Activated CD4-positive, alpha-beta T cell treated with anti-CD3 and anti-CD28 coated beads, Interleukin-2, amount 50 U/mL, for 16 hours (primary cell): ENCODE data around the gene FAM187B.
A peak's percentile ranks its signal among the peaks of the same experiment; 100 is the strongest.
"Not testable (repeated sequence)": the region's sequence is repeated elsewhere in the genome, so short reads cannot be mapped to it uniquely, and the experiment has no call there.

Experiments
- DNase-seq: peaks from one replicate; pipeline ENCODE4 v3.0.0-alpha.2; 2020

The FAM187B gene

DNA sequence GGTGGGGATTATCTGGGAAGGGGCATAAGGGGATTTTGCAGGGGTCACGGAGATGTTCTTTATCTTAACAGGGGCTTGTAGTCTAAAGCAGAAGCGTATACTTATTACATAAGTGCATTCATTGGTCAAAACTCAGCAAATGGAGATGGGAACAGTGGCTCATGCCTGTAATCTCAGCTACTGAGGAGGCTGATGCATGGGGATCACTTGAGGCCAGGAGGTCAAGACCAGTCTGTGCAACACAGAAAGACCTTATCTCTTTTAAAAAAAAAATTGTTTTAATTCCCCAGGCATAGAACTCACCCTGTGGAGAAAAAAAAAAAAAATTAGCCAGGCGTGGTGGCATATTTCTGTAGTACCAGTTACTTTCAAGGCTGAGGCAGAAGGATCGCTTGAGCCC lies 18.9 kb downstream of the FAM187B start:
- DNase-seq, result no peak

GRCh38 chr19:35208121-35208520 lies 20.4 kb downstream of the FAM187B start:
- peak; percentile 24 for DNase-seq

- peak; percentile 23 for DNase-seq
Observed at GRCh38 chr19:35207391-35207871, 21.1 kb downstream of the FAM187B start.

DNA sequence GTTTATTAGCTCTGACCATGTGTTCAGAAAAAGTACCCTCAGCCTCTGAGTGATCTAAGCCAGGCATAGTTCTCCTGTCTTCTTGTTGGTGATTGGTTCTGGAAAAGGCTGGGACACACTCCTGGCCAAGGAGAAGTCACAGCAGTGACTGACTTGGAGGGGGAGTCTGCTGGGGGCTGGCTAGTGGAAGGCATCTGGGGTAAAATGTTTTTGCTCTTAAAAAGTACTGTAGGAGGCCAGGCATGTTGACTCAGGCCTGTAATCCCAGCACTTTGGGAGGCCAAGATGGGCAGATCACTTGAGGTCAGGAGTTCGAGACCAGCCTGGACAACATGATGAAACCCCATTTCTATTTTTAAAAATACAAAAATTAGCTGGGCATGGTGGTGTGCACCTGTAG lies 21.7 kb downstream of the FAM187B start:
- DNase-seq, result no peak

GRCh38 chr19:35206379-35206778 lies 22.2 kb downstream of the FAM187B start:
- peak; percentile 77 for DNase-seq

GRCh38 chr19:35205733-35206323 lies 22.7 kb downstream of the FAM187B start:
- no peak for DNase-seq

- DNase-seq, result peak; percentile 14
Observed at GRCh38 chr19:35204799-35205732, 23.5 kb downstream of the FAM187B start.

DNA sequence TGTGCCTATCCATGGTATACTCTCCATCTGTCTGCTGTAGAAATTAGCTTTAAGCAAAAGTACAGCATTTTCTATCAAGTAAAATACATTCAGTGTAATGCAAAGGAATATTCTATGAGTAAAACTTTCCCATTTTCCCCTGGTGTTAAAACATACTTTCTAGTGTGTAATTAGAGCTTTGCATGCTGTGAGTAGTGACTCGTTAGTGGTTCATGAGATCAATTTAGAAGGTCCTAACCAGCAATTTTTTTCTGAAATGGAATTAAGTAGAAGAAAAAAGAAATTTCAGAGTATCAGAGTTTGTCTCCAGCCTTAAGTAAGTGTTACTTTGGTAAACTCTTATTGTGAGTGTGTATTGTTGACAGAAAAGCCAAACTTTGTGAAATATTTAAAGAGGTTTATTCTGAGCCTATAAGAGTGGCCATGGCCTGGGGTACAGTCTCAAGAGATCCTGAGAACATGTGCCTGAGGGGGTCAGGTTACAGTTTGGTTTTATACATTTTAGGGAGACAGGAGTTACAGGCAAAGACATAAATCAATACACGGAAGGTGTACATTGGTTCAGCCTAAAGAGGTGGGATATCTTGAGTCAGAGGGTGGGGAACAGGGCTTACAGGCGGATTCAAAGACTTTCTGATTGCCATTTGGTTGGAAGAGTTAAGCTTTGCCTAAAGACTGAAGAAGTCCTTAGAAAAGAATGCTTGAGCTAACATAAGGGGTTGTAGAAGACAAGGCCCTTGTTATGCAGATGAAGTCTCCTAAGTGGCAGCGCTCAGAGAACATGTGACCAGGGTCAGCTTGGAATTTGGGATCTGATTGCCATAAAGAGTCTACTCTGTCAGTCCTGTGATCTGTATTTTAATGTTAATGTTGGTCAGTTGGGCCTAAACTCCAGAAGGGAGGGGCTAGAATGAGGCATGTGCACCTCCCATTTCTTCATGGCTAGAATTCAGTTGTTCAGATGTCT lies 25.5 kb downstream of the FAM187B start:
- no peak for DNase-seq

DNA sequence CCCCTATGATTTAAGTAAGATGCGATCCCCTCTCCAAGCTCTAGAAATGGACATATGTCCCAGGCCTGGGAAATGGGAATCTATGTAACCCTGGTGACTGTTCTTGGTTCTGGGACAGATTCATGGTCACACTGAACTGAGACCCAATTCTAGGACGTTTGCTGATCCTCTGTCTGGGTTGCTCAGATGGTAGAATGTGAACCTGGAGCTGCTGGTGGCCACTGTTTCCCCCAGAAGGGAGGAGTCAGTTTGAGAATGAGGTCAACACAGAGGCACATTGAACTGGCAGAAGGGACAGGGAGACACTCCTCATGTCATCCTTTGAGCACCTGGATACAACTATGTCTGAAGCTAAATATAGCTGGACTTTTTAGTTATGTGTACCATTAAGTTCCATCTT lies 29.1 kb downstream of the FAM187B start:
- DNase-seq, result no peak

GRCh38 chr19:35196861-35197260 lies 31.7 kb downstream of the FAM187B start:
- DNase-seq, result not testable (repeated sequence)

GRCh38 chr19:35195830-35196229 lies 32.7 kb downstream of the FAM187B start:
- DNase-seq, result no peak

DNA sequence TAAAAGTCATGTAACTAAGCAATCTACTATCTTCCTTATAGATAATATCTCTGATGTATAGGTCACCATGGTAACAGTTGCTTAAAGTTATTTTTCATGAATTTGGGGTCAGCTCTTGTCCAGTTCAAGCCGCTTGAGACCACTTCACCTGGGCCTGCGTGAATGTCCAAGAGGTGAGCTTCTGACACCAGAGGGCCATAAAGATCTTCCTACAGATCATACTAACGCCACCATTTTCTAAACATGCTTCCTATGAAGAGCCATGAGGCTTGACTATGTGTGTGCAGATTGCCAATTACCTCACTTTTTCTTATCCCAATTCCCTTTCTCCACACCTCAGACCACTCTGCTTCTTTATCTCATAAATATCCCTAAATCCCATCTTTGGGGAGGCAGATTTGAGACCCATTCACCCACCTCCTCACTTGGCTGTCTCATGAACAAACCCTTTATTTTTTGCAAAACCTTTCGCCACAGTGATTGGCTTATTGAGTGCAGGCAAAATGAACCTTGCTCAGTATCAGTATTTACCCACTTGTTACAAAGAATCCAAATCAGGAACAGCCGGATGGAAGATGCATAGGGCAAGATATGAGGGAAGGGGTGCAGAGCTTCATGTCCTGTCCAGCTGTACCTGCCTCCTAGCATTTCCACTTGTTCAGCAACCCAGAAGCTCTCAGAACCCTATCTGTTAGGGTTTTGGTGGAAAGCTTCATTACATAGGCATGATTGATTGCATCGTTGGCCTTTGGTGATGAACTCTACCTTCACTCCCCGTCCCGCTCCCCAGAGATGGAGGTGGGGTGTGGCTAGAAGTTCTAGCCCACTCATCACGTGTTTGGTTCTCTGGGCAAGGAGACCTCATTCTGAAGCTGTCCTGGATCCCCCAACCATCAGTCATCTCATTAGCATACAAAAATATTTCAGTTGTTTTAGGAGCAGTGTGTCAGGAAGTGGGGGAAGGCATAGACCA lies 34.2 kb downstream of the FAM187B start:
- DNase-seq, result no peak

DNA sequence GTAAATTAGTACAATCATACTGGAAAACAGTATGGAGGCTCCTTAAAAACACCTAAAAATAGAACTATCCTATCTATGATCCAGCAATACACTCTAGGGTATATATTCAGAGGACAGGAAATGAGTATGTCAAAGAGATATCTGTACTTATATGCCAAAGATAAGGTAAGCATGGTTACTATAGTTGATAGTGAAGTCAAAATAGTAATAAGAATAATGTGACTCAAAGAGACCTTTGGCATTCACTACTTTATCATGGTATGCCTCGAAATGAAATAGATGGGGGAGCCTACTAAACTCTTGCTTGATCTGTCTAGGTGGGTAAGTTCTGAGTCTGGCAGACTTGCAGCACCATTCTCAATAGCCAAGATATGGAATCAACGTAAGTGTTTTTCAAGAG lies 43.7 kb downstream of the FAM187B start:
- DNase-seq, result no peak

- DNase-seq, result no peak
Observed at GRCh38 chr19:35184267-35184666, 44.3 kb downstream of the FAM187B start.

GRCh38 chr19:35181387-35181786 lies 47.2 kb downstream of the FAM187B start:
- DNase-seq, result no peak

DNA sequence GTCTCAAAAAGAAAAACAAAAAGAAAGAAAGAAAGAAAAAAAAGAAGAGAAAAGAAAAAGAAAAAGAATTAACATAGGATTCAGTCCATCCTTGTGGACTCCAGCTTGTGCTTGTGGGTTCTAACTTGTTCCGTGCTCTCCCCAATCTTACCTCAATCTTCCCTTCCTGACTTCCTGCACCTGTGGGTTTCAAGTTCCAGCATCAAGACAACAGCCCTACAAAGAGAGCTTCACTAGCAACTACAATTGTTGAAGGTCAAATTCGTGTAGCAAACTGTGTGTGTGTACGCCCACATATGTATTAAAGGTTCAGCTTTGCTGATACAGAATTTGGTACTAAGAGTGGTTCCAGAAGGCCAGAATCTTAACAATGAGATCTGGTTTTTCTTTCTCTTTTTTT lies 48.7 kb downstream of the FAM187B start:
- no peak for DNase-seq

DNA sequence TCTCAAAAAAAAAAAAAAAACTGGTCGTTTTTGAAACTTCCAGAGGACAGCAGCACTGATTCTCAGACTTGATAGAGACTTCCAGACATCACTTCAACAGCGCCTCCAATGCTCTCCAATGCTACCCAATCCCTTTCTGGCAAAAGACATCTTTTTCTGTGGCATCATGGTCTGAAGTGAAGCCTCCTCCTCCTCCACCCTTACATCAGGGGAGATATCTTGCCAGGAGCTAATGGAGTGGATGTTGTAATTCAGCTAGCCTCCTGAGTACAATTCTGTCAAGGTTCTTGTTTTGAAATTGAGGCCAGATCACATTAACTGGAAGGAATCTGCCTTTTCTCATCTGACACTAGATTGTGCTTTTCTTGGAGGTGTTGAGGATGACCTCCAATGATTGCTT lies 49.8 kb downstream of the FAM187B start:
- DNase-seq, result no peak

GRCh38 chr19:35177377-35178274 lies 50.9 kb downstream of the FAM187B start:
- no peak for DNase-seq

DNA sequence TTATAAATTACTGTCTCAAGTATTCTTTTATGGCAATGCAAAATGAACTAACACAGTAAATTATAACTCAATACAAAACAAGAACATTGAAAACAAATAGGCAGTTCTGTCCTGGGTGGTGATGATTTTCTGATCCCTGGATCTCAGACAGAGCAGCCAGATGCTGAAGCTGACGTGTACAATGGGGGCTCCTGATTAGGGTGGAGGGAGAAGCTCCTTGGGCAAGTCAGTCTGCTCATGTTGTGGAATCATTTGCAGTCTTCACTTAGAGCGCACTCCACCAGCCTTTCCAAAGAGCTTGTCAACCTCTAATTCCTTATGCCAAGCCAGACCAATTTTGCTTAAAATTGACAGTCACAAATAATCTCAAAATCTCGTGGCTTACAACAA lies 52.4 kb downstream of the FAM187B start:
- DNase-seq, result no peak
